Esophagus squamous epithelium (tissue), 4 donors: ENCODE results near the gene SLCO2B1.

Experiments used
- CTCF ChIP-seq, 6 experiments: fragments of 450-650 bp in 4 of 6; fragments of 200-600 bp in 2 of 6; sonication (generic) in 2 of 6; IDR thresholded peaks; one replicate each; pipeline ENCODE4 v1.5.1; 2016 to 2019; ENCODE audit warnings: antibody characterized with exemption in 6 of 6, mild to moderate bottlenecking in 4 of 6, moderate library complexity in 4 of 6
- POLR2A ChIP-seq, 4 donors: fragments of 450-650 bp; IDR thresholded peaks; one replicate each; pipeline ENCODE4 v1.6.1; 2017; ENCODE audit warnings: antibody characterized with exemption in 4 of 4, mild to moderate bottlenecking in 4 of 4, moderate library complexity in 3 of 4

GRCh38 chr11:75195167-75195962 lies 44.5 kb downstream of the SLCO2B1 start:
- no peak for TF ChIP-seq CTCF (IDR thresholded peaks at IDR 0.05)
- TF ChIP-seq POLR2A (IDR thresholded peaks at IDR 0.05): no peak
